Measurements from ENCODE around the gene ATXN7. TPM values are rescaled to one million over a fixed set of nuclear protein-coding genes. Genes with fewer than 3 reads are reported as not detected.

ATXN7 gene
- total RNA-seq, 1 donor from 2014 or later: 46.7 TPM

DNA sequence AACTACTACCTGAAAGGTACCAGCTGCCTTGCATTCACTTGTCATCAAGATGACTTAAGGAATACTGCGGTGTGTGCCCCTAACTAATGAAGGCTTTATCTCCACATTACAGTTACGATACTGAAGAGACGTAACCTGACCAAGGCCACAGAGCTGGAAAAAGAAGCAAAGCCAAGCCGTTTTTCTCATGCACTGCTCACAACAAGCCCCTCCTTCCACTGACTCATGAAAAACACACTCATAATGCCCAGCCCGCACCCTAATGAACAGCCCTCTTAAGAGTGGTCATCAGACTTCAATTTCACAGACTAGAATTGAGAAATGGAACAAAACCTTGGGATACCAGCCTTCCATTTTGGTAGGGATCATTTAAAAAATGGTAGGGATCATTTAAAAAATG is 148.0 kb downstream of the ATXN7 start:
- Mint-ChIP-seq H3K4me1 (peaks cover 3% of the 10 kb centered on the region), H3K9me3 (no peaks in the 10 kb centered on the region), H3K4me3 (no peak overlapping the region), H3K36me3 (ENCODE audit: low read depth) (peaks cover 80% of the 10 kb centered on the region), H3K27ac (no peak overlapping the region), H3K27me3 (no peaks in the 10 kb centered on the region)
- ChIA-PET POLR2A (interaction anchor here (0.5 kb wide), 1 partner anchor 76 kb away, joined by 5 read pairs; no protein-coding TSS in a partner anchor), CTCF (interaction anchor here (1.7 to 2.0 kb wide), 2 partner anchors 12 to 18 kb away, joined by 5 to 6 read pairs; partner anchors contain the start of gene PSMD6)
- intact Hi-C loops (cut with micrococcal nuclease): no loop called here
- no peak for DNase-seq
- ATAC-seq (ENCODE audit: low read depth): no peak
- no peak for TF ChIP-seq CTCF (IDR thresholded peaks at IDR 0.05)

GRCh38 chr3:64016941-64017620 is 153.4 kb downstream of the ATXN7 start:
- no peak for TF ChIP-seq CTCF (IDR thresholded peaks at IDR 0.05)
- no peak overlapping the region for H3K4me3 Mint-ChIP-seq
- ChIA-PET CTCF (interaction anchor here (1.2 kb wide), 1 partner anchor 24 kb away, joined by 3 read pairs; no protein-coding TSS in a partner anchor), POLR2A (no interaction called here)
- DNase-seq (no peak), ATAC-seq (ENCODE audit: low read depth) (no peak)
- peaks cover 13% of the 10 kb centered on the region for H3K4me1 Mint-ChIP-seq
- no peaks in the 10 kb centered on the region for H3K9me3 Mint-ChIP-seq
- intact Hi-C loops (cut with micrococcal nuclease): no loop called here
- no peaks in the 10 kb centered on the region for H3K27me3 Mint-ChIP-seq
- peaks cover 87% of the 10 kb centered on the region for H3K36me3 Mint-ChIP-seq (ENCODE audit: low read depth)
- H3K27ac Mint-ChIP-seq: no peak overlapping the region

- no peak for ATAC-seq (ENCODE audit: low read depth)
- DNase-seq: no peak
- Mint-ChIP-seq H3K9me3 (no peaks in the 10 kb centered on the region), H3K27me3 (no peaks in the 10 kb centered on the region), H3K27ac (no peak overlapping the region), H3K4me3 (no peak overlapping the region), H3K4me1 (peaks cover 28% of the 10 kb centered on the region), H3K36me3 (ENCODE audit: low read depth) (peaks cover 69% of the 10 kb centered on the region)
- POLR2A ChIA-PET: no interaction called here
- intact Hi-C loops (cut with micrococcal nuclease): no loop called here
- CTCF ChIA-PET: no interaction called here
- no peak for TF ChIP-seq CTCF (IDR thresholded peaks at IDR 0.05)
Measured at GRCh38 chr3:64019271-64019670, 155.6 kb downstream of the ATXN7 start.

GRCh38 chr3:64019879-64020278 is 156.2 kb downstream of the ATXN7 start:
- peaks cover 28% of the 10 kb centered on the region for H3K4me1 Mint-ChIP-seq
- POLR2A ChIA-PET: no interaction called here
- intact Hi-C loops (cut with micrococcal nuclease): loop anchor here (2.0 kb wide), 1 partner anchor 13 kb away; no protein-coding TSS in a partner anchor
- no peaks in the 10 kb centered on the region for H3K27me3 Mint-ChIP-seq
- H3K27ac Mint-ChIP-seq: no peak overlapping the region
- no peaks in the 10 kb centered on the region for H3K9me3 Mint-ChIP-seq
- no peak overlapping the region for H3K4me3 Mint-ChIP-seq
- no peak for DNase-seq
- peaks cover 63% of the 10 kb centered on the region for H3K36me3 Mint-ChIP-seq (ENCODE audit: low read depth)
- CTCF ChIA-PET: no interaction called here
- ATAC-seq (ENCODE audit: low read depth): no peak
- TF ChIP-seq CTCF (IDR thresholded peaks at IDR 0.05): no peak

DNA sequence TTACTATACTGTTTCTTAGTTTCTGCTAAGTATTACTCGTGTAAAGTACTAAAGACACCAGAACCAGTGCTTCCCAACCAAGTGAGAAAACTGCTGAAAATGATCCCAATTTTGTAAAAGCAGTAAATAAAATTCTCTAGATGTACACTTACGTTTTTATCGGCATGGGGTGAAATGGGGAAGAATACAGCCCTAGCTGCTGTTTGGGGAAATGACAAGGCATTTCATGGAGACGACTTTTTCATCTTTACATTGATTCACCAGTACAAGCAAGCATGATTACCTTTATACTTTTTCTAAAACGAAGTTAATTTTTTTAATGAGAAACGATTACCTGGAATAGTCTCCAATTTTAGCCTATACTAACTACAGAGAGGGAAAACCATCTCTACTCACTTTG is 158.3 kb downstream of the ATXN7 start:
- H3K36me3 Mint-ChIP-seq (ENCODE audit: low read depth): peaks cover 45% of the 10 kb centered on the region
- ChIA-PET POLR2A (no interaction called here), CTCF (no interaction called here)
- H3K27me3 Mint-ChIP-seq: peaks cover 2% of the 10 kb centered on the region
- DNase-seq (no peak), ATAC-seq (ENCODE audit: low read depth) (no peak)
- TF ChIP-seq CTCF (IDR thresholded peaks at IDR 0.05): no peak
- intact Hi-C loops (cut with micrococcal nuclease): loop anchor here (2.0 kb wide), 2 partner anchors 15 to 463 kb away; no protein-coding TSS in a partner anchor
- H3K4me1 Mint-ChIP-seq: peaks cover 27% of the 10 kb centered on the region
- H3K4me3 Mint-ChIP-seq: peak overlapping the region; percentile 88
- no peaks in the 10 kb centered on the region for H3K9me3 Mint-ChIP-seq
- H3K27ac Mint-ChIP-seq: peak overlapping the region; percentile 81
